ENCODE measurements around the gene IDH2.
"Not testable (repeated sequence)": the region's sequence is repeated elsewhere in the genome, so short reads cannot be mapped to it uniquely, and the experiment has no call there.

Gene IDH2

DNA sequence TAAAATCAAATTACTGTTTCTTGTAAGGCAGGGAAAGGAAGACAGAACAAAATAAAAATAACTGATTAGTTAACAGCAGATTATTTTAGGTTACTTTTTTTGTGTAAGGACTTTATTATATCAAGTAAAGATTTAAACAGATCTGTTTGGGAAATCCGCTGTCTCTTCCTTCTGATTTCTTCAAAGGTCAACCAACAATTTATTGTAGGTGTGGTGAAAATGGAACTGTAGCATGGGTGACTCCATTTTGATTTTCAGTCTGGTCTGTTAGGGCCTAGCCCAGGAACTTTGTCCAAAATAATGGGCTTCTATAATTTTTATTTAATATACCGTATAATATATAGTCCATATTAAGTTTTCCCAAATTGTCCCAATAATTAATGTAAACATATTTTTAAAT is 13.5 kb upstream of the IDH2 start:
- no peak for DNase-seq (ENCODE audit: extremely low read depth in 1 of 2, low read depth in 1 of 2)

DNA sequence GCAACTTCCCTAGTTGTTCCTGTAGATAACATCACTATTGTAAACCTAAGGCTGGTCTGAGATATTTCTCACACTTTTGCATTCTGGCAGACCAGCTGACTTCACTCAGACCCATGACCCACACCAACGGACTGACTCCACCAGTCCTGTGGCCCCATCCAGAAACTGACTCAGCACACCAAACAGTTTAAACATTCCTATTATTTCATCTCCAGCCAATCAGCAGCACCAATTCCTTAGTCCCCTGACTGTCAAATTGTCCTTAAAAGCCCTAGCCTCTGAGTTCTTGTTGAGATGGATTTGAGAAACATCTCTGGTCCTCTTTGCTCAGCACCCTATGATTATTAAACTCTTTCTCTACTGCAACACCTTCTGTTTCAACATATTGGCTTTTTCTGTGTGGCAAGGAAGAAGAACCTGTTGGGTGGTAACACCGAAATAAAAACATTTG is 12.2 kb upstream of the IDH2 start:
- no peak for DNase-seq (ENCODE audit: extremely low read depth in 1 of 2, low read depth in 1 of 2)

DNA sequence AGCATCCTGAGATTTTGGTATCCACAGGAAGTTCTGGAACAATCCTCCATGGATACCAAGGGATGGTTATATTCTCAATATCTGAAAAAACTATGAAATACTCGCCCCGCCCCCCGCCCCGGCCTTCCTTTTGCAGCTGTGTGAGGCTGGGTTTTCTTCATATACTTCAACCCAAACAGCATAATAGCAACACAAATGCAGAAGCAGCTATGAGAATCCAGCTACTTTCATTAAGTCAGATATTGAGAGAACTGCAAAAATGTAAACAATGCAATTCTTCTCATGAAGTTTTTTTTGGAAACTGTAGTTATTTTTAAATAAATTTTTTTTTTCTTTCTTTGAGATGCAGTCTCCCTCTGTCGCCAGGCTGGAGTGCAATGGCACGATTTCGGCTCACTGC is 10.9 kb upstream of the IDH2 start:
- DNase-seq (ENCODE audit: extremely low read depth in 1 of 2, low read depth in 1 of 2): no peak

DNA sequence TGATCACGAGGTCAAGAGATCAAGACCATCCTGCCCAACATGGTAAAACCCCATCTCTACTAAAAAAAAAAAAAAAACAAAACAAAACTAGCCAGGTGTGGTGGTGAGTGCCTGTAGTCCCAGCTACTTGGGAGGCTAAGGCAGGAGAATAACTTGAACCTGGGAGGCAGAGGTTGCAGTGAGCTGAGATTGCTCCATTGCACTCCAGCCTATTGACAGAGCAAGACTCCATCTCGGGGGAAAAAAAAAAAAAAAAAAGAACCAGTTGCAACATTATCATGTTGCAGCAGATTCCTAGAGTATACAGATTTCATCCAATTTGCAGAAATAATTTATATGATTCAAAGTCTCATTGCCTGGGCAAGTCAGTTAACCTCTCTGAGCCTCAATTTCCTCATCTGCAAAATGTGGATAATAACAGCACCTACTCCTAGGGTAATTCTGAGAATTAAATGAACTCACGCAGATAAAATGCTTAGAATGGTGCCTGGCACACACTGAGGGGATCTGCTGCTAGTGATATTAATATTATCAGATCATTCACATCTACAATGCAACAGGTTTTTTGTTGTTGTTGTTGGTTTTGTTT is 7.0 kb upstream of the IDH2 start:
- DNase-seq (ENCODE audit: extremely low read depth in 1 of 2, low read depth in 1 of 2): not testable (repeated sequence)

DNA sequence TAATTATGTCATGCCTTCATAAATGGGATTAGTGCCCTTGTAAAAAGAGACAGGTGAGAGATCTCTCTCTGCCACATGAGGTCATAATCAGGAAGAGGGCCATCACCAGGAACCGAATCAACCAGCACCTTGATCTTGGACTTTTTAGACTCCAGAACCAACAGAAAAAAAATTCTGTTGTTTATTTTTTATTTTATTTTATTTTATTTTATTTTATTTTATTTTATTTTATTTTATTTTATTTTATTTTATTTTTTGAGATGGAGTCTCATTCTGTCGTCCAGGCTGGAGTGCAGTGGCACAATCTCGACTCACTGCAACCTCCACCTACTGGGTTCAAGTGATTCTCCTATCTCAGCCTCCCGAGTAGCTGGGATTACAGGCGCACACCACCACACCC is 5.8 kb upstream of the IDH2 start:
- DNase-seq (ENCODE audit: extremely low read depth in 1 of 2, low read depth in 1 of 2): not testable (repeated sequence)

DNA sequence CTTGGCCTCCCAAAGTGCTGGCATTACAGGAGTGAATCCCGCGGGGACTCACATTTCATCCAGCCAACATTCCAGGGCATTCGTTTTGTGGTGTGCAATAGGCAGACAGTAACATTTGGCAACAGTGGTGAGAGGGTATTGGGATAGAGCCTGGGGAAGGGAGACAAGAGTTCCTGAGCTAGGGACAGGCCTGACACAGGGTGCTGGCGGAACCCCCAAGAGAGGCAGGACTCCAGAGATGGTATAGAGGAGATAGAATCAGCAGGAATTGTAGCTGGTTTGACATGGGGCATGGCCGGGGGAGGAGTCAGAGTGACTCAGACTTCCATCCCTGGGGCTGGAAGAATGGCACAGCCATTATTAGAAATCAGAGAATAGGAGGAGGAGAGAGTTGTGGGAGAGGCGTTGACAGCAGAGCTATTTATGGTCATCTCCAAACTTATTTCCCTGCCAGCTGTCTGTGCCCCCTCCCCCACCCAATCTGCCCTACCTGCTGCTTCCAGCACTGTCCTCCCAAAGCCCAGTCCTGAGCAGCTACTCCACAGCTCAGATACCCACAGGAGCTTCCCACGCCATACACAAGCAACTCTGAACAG is 4.4 kb upstream of the IDH2 start:
- no peak for DNase-seq (ENCODE audit: extremely low read depth in 1 of 2, low read depth in 1 of 2)

DNA sequence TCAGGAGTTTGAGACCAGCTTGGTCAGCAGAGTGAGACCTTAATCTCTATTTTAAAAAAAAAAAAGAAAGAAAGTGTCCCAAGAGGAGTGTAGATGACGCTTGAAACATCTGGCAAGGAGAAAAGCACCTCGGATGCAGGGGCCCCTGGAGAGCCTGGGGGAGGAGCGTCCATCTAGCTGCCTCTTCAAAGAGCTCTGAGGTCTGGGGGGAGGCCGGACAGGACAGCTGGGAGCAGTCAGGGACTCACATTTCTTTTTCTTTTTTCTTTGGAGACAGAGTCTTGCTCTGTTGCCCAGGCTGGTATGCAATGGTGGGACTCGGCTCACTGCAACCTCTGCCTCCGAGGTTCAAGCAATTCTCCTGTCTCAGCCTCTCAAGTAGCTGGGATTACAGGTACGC is 3.3 kb upstream of the IDH2 start:
- DNase-seq (ENCODE audit: extremely low read depth in 1 of 2, low read depth in 1 of 2): no peak

DNA sequence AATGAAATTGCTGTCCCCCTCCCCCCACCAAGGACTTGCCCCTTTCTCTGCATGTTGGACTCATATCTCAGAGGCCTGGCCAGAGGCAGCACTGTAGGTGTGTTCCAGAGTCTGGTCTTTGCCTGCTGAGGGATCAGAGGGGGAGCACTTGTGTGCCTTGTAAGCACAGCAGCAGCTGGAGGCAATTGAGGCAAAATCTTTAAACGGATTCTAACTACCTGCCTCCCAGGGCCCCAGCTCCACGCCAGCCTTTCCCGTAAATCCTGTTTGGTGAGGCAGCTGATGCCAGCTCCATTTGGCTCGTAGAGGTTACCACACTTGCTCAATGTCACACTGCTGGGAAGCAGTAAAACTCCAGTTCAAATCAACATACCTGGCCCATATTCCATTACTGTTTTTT is 2.3 kb upstream of the IDH2 start:
- no peak for DNase-seq (ENCODE audit: extremely low read depth in 1 of 2, low read depth in 1 of 2)

DNA sequence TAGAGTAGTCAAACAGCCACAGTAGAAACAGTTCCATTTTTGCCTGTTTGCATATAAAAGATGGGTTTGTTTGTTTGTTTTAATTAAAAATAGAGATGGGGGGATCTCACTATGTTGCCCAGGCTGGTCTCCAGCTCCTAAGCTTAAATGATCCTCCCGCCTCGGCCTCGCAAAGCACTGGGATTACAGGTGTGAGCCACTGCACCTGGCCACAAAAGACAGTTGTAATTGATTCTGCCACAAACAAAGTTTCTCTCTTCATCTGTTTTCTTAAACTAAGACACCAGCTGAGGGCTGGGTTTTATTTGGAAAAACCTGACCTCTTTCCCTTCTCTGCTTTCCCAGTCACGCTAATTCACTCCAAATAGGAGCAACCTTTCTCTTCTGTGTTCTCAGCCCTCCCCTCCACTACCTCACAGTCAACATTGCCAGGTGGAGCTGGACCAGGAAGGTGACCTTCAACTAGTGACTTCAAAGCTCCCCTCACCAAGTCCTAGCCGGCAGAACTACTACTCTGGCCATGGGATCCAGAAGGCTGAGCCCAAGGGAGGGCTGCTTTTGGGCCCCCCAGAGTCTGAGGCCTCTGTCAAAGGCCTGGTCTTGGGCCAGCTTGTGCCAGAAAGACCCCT is 1.5 kb upstream of the IDH2 start:
- no peak for DNase-seq (ENCODE audit: extremely low read depth in 1 of 2, low read depth in 1 of 2)

DNA sequence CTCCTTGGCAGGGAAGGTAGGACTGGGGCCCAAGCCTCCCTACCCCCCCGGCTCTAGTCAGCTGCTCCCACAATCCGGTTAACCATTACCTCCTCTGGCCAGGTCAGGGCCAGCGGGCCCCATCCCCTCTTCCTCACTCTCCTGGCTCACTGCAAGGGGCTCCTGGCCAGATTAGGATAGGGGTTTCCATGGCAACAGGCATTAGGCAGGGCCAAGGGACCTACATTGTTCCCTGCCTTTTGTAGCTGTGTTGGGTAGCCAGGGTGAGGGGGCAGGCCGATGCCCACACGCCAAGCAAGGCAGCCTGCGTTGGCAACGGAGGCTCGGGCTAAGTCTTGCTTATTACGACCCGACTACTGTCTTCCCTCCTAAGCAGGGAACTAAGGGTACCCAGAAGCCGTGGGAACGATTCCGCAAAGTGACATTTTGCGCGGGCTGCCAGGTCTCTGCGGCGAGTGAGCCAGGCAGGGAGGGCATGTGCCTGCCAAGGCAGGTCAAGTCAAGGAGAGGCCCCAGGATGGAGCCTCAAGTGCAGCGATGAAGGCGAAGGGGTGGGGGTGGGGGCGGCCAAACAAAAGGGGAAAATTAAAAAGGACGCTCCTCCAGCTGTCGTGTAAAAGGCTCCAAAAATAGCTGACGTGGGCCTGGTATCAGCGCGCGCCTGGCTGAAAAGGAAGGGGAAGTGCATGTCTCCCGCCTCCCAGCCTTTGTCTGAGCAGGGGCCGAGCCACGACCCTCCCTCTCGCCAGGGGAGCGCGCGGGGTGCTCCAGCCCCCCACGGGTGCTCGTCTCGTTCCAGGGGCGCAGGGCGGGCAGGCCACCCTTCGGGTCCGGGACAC is 919 bp downstream of the IDH2 start:
- DNase-seq (ENCODE audit: extremely low read depth in 1 of 2, low read depth in 1 of 2): no peak

DNA sequence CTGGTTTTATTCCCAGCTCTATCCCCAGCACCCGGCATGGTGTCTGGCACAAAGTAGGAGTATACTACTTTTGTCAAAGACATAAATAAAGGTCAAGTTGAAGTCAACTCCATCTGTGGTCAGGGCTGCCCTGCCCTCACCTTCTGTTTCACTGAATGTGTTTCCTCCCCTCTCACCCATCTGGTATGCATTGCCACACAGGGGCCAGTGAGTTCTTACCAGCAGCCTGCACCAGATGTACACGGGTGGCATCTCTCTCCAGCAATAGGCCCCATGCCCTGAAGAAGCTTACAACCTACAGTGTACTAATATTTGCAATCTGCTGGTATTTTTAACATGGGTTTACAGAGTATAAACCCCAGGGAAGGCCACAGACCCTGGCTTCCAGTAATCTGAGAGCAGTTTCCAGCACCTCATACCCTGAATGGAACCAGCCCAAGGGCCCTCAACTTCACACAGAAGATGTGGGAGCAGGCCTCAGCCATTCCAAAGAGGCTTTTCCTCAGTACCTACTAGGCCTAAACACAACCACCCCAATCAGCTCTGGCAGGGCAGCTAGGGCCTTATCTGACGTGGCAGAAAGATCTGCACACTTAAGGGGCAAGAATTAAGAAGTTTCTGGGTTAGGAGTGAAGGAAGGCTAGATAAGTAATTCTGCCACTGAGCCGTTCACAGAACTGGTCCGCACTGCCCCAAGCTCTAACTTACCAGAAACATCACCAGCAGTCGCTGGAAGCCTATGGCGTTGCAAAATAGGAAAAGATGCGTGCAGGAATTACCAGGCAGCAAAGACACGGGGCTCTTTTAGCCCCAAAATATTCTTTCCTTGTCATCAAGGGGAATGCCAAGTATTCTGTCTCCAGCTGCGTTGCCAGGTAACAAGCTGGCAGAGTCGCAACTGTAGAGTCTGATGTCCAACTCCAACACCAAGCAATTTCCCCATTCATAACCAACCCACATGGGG is 2.1 kb downstream of the IDH2 start:
- no peak for DNase-seq (ENCODE audit: extremely low read depth in 1 of 2, low read depth in 1 of 2)

DNA sequence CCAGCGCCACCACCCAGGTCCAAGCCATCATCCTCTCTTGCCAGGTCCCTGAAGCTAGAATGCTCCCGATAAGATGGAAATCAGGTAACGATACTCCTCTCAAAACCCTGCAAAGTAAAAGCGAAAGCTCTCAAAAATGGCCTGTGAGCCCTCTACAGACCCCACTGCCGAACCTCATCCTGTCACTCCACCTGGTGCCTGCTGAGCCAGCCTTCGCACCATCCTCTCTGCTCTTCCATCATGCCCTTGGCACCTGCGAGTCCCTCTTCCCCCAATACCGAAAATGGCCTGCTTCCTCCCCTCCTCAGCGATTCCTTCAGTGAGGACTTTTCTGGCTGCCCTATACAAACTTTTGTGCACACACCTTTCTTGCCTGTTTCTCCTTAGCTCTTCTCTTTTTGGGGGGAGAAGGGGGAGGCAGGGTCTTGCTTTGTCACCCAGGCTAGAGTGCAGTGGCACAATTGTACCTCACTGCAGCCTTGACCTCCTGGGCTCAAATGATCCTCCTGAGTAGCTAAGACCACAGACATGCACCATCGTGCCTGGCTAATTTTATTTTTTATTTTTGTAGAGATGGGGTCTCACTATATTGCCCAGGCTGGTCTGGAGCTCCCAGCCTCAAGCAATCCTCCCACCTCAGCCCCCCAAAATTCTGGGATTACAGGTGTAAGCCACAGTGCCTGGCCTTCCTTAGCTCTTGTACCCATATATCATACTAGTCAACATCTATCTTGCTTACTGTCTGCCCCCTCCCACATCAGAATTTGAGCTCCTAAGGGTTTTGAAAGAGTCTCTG is 3.0 kb downstream of the IDH2 start:
- DNase-seq (ENCODE audit: extremely low read depth in 1 of 2, low read depth in 1 of 2): no peak

DNA sequence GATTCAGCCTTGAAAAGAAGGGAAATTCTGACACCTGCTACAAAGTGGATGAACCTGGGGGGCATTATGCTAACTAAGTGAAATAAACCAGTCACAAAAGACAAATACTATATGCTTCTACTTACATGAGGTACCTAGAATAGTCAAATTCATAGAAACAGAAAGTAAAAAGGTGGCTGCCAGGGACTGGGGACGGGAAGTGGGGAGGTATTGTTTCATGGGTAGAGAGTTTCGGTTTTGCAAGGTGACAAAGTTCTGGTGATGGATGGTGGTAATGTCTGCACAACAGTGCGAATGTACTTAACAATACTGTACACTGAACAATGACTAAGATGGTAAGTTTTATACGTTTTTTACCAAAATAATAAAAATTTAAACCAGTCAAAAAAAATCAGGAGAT is 4.8 kb downstream of the IDH2 start:
- DNase-seq (ENCODE audit: extremely low read depth in 1 of 2, low read depth in 1 of 2): peak in 1 of 2 donors; percentile 28

DNA sequence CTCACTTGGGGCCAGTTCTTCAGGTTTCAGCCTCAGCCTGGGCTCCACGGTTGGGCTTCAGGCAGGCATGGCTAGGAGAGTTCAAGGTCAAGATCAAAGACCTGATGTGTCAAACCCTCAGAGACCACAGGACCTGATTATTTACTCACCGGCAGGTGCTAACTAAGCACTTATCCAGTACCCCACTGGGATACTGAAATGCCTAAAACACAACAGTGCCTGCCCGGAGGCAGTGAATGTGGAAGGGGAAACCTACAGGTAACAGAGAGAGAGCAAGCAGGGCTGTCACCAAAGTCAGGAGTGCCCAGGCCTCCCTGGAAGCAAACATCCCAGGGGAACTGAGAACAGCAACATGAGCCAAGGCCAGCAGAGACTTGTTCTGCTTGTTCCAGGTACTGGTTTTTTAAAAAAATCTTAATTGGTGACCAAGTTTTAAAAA is 6.7 kb downstream of the IDH2 start:
- DNase-seq (ENCODE audit: extremely low read depth in 1 of 2, low read depth in 1 of 2): no peak

DNA sequence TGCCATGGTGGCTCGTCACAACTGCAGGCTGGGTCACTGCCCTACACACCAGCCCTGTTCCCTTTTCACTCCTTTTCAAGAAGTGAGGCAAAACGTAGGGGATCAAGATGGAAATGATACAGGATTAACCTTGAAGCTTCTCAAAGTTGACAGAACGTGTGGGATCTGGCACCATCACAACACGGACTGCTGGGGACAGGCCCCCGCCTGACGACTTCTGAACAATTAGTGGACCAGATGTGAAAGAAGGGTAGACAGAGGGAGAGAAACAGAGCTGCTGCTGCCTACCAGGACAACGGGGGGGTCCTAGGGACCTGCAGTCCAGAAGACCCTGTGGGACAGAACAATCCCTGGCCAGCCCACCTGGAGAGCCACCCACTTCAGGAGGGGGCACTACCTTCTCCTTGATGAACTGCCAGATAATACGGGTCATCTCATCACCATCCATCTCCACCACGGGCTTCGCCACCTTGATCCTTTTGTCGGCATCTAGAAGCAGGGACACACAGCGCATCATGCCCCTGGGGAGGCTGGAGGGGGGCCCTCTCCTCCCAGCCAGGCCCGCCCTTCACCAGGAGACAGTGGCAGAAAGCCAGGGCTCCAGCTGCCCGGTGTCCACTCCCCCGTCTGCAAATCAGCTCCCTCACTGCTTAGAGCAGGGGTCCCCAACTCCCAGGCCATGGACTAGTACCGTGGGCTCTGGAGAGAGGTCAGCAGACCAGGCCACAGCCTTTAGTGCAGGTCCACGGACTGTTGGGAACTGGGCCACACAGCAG is 10.9 kb downstream of the IDH2 start:
- no peak for DNase-seq (ENCODE audit: extremely low read depth in 1 of 2, low read depth in 1 of 2)

DNA sequence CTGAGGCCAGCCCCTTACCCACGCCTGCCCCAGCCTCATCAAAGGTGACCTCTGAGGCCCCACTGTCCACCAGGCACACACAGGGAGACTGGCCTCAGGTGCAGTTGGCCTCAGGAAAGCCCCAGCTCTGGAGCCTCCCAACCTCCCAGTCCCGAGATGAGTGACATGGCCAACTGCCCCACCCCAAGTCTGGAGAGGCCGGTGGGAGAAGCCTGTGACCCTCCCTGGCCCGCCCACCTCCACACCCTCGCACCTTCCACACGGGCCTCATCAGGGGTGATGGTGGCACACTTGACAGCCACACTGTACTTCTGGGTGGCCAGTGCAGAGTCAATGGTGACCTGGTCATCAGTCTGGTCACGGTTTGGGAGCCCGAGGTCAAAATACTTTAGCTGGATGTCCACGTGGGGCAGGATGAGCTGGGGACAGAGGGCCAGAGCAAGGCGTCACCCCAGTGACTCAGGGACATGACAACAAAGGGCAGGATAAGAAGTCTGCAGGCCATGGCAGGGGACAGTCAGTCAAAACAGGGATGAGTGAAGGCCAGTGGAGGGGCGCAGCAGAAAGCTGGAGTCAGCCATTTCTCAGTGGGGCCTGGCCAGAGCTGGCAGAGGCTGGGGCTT is 11.9 kb downstream of the IDH2 start:
- no peak for DNase-seq (ENCODE audit: extremely low read depth in 1 of 2, low read depth in 1 of 2)

DNA sequence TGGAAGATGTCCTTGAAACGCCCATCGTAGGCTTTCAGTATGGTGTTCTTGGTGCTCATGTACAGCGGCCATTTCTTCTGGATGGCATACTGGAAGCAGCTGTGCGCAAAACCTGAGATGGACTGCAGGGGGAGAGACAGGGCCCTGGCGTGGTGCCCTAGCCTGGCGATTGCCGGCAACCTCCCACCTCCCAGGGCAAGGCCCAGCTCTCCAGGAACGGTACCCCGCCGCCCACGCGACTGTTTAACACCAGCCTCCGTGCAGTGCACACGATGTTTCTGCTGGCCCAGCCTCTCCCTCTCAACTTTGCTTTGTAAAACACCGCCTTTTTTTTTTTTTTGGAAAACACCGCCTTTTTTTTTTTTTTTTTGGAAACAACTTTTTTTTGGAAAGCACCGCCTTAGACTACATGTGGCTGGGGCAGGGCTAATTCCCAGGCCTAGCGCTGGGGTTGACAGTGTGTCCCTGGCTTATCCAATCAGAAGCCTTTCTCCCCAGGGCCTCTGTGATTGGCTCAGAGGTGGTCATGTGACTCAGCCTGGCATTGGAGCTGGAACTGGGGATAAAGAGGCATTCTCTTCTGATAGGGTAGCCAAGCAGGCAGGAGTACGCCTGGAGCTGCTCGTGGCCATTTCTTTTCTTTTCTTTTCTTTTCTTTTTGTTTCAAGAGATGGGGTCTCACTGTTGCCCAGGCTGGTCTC is 14.7 kb downstream of the IDH2 start:
- DNase-seq (ENCODE audit: extremely low read depth in 1 of 2, low read depth in 1 of 2): no peak

DNA sequence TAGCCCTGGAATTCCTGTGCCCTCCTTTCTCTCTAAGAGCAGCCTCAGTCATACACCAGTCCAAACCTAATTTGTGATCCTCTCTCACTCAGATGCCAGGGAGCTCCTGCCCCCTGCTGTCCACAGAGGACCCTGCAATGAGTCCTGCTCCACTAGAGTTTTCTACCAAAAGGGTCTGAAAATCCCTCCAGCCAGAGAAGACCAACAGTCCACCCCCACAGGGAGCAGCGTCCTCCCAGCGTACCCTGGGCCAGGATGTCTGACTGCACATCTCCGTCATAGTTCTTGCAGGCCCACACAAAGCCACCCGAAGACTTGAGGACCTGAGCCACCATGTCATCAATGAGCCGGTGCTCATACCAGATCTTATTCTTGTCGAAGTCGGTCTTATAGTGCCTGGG is 15.4 kb downstream of the IDH2 start:
- DNase-seq (ENCODE audit: extremely low read depth in 1 of 2, low read depth in 1 of 2): no peak

Data from activated CD8-positive, alpha-beta memory T cell treated with anti-CD3 and anti-CD28 coated beads for 1 hour (primary cell).